ENCODE measurements around the gene THOP1.
A peak's percentile ranks its signal among the peaks of the same experiment; 100 is the strongest.
"Not testable (repeated sequence)": the region's sequence is repeated elsewhere in the genome, so short reads cannot be mapped to it uniquely, and the experiment has no call there.

The THOP1 gene

GRCh38 chr19:2780284-2780683, 5.0 kb upstream of the THOP1 start:
- DNase-seq (ENCODE audit: low read depth in 3 of 3, low spot score in 1 of 3): no peak

GRCh38 chr19:2782329-2782935, 2.9 kb upstream of the THOP1 start:
- DNase-seq (ENCODE audit: low read depth in 3 of 3, low spot score in 1 of 3): no peak

- DNase-seq (ENCODE audit: low read depth in 3 of 3, low spot score in 1 of 3): peak; percentile 91 to 92 (median 91)
Observed at GRCh38 chr19:2782936-2783780, 2.1 kb upstream of the THOP1 start, which contains the start of gene SGTA. TSS of gene SGTA (minus strand) at chr19:2783273. CDS start at chr19:2769068, 14,205 bp downstream.

- DNase-seq (ENCODE audit: low read depth in 3 of 3, low spot score in 1 of 3): no peak
Observed at GRCh38 chr19:2783781-2784145, 1.5 kb upstream of the THOP1 start.

- DNase-seq (ENCODE audit: low read depth in 3 of 3, low spot score in 1 of 3): no peak
Observed at GRCh38 chr19:2787115-2787514, 1.8 kb downstream of the THOP1 start.

DNA sequence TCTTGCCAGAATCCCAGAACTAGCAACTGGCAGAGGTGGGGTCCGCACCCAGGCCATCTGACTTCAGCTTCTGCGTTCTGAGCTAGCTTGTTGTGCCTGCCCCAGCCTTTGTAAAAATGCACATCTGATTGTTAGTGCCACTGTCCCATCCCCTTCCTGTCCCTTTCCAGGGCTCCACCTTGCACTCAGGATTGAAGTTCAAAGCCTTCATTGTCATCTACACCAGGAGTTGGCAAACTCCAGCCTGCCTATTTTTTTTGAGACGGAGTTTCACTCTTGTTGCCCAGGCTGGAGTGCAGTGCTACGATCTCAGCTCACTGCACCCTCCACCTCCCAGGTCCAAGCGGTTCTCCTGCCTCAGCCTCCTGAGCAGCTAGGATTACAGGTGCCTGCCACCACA, 2.9 kb downstream of the THOP1 start:
- no peak for DNase-seq (ENCODE audit: low read depth in 3 of 3, low spot score in 1 of 3)

DNA sequence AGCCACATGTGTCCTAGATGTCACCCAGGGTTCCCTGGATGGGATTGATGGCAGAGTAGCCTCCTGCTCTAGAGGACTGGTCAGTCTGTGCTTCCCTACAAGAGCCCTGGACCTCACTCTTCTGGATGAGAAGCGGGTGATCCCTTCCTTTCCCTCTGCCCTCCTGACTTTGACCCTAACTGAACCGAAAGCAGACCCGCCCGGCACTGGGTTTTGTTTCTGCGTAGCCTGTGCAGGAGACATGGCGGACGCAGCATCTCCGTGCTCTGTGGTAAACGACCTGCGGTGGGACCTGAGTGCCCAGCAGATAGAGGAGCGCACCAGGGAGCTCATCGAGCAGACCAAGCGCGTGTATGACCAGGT, 4.9 kb downstream of the THOP1 start:
- no peak for DNase-seq (ENCODE audit: low read depth in 3 of 3, low spot score in 1 of 3)

DNA sequence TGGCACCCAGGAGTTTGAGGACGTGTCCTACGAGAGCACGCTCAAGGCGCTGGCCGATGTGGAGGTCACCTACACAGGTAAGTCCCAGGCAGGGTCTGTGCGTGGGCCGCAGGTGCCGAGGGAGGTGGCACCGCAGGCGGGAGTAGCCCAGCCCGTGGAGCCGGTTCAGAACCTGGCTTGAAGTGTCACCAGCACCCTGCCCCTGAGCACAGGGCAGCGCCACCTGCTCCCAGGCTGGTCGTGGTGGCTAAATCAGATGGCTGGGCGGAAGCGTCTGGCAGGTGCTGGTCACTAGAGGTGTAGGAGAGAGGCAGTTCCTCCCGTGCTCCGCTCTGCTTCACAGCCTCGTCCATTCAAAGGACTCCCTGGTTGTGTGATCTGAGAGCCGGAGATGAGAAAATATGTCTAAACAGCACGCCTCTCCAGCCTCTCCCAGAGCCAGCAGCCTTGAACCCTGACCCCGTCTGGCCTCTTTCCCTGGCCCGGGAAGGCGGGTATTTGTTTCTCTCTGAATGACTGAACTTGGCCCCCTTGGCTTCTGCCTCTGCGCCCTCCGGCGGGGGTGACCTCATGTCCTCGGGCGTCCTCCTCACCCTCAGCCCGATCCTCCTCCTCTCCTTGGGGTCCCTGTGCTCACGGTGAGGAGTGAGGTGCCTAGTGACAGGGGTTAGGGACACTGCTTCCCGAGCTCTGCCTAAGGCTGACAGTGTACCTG, 5.4 kb downstream of the THOP1 start:
- DNase-seq (ENCODE audit: low read depth in 3 of 3, low spot score in 1 of 3): no peak

- no peak for DNase-seq (ENCODE audit: low read depth in 3 of 3, low spot score in 1 of 3)
Observed at GRCh38 chr19:2791440-2791839, 6.1 kb downstream of the THOP1 start.

GRCh38 chr19:2791876-2792275, 6.6 kb downstream of the THOP1 start:
- no peak for DNase-seq (ENCODE audit: low read depth in 3 of 3, low spot score in 1 of 3)

DNA sequence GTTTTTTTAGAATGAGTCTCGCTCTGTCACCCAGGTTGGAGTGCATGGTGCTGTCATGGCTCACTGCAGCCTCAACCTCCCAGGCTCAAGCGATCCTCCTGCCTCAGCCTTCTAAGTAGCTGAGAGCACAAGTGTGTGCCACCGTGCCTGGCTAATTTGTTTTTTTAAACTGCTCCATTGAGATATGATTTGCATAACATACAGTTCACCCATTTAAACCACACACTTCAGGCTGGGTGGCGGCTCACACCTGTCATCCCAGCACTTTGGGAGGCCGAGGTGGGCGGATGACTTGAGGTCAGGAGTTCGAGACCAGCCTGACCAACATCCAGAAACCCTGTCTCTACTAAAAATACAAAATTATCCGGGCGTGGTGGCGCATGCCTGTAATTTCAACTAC, 7.4 kb downstream of the THOP1 start:
- DNase-seq (ENCODE audit: low read depth in 3 of 3, low spot score in 1 of 3): not testable (repeated sequence)

DNA sequence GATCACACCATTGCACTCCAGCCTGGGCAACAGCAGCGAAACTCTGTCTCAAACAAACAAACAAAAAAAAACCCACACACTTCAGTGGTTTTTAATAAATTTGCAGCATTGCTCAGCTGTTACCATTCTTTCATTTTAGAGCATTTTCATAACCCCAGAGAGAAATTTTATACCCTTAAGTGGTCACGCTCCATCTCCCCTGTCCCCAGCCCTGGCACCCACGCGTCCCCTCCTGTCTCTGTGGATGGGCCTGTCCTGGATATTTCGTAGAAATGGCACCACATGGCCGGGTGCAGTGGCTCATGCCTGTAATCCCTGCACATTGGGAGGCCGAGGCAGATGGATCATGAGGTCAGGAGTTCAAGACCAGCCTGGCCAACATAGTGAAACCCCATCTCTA, 7.8 kb downstream of the THOP1 start:
- DNase-seq (ENCODE audit: low read depth in 3 of 3, low spot score in 1 of 3): no peak

DNA sequence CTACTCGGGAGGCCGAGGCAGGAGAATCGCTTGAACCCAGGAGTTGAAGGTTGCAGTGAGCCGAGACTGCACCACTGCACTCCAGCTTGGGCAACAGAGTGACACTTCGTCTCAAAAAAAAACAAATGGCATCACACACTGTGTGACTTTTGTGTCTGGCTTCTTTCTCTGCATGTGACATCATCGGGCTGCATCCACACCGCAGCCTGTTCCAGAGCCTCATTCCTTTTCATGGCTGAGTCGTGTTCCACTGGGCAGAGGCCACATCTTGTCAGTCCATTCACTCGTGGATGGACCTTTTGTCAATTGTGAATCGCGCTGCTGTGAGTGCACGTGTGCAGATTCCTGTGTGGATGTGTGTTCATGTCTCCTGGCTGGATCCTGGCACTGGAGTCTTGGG, 8.3 kb downstream of the THOP1 start:
- DNase-seq (ENCODE audit: low read depth in 3 of 3, low spot score in 1 of 3): no peak

DNA sequence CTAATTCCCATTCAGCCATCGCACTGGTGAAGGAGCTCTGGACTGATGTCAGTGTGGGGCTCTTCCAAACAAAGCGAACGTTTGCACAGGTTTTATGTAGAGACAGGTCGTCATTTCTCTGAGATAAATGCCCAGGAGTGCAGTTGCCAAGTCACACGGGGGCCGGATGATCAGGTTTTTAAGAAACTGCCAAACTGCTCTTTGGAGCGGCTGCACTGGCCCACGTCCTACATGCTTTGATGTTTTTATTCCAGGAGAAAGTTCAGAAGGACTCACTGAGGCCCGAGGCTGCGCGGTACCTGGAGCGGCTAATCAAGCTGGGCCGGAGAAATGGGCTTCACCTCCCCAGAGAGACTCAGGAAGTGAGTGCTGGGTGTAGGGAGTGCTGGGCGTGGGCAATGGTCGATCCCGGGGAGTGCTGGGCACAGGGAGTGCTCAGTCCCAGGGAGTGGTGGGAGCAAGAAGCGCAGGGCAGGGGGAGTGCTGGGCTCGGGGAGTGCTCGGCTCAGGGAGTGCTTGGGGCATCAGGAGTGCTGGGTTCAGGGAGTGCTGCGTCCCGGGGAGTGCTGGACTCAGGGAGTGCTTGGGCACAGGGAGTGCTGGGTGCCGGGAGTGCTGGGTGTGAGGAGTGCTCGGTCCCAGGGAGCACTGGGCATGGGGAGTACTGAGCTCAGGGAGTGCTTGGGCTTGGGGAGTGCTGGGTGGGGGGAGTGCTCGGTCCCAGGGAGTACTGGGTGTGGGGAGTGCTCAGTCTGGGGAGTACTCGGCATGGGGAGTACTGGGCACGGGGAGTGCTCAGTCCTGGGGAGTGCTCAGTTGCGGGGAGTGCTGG, 10.7 kb downstream of the THOP1 start:
- DNase-seq (ENCODE audit: low read depth in 3 of 3, low spot score in 1 of 3): no peak

DNA sequence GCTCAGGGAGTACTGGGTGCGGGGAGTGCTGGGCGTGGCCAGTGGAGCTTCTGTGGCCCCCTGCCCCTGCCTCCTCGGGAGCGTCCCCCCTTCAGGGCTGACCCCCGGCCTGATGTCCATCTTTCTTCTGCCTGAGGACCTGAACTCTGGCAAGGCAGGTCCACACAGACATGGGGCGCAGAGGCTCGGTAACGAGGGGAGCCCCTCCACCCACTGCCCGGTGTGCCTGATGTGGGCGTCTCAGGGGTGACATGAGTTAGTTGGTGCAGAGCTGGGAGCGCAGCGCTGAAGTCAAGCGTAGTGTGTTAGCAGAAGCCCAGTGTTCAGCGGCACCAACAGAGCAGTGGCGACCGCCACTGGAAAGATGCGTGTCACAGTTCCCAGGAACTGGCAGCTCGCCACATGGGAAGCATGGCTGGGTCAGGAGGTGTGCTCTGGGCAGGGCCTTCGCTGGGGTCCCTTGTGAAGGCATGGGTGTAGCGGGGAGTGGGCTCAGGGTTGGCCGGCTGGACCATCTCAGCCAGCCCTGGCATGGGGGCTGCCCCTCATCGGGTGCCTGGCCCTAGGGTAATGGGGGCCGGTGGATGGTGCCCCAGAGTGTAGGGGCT, 11.5 kb downstream of the THOP1 start:
- no peak for DNase-seq (ENCODE audit: low read depth in 3 of 3, low spot score in 1 of 3)

DNA sequence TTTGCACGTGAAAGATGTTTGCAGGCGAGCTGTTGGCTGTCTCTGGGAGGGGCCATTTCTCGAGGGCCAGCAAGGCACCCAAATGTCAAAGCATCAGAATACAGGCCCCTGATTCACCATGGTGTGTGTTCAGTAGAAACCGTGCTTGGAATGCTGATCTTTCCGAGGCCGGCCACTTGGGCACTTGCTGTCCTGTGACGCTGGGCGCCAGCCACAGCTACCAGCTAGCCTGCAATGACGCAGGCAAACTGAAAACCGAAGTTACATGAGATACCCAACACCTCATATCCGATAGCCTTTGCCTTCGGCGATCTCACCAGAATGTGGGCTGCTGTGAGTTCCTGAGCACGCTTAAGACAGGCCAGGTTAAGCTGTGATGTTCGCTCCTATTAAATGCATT, 12.0 kb downstream of the THOP1 start:
- no peak for DNase-seq (ENCODE audit: low read depth in 3 of 3, low spot score in 1 of 3)

GRCh38 chr19:2798158-2798685, 12.9 kb downstream of the THOP1 start:
- no peak for DNase-seq (ENCODE audit: low read depth in 3 of 3, low spot score in 1 of 3)

DNA sequence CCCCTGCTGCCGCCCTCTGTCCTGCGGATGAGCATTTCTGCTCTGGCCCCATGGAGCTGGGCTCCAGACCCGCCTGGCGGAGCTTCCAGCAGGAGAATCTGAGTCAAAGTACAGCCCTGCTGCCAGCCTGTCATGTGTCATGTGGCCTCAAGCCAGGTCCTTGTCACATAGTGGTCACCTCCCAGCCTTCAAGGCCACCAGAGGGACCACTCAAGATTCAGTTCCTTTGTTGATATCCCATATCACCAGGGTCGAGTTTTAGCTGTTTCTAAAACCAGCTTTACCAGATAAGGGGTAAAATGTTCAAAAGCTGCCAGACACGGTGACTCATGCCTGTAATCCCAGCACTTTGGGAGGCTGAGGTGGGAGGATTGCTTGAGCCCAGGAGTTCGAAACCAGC, 13.4 kb downstream of the THOP1 start:
- no peak for DNase-seq (ENCODE audit: low read depth in 3 of 3, low spot score in 1 of 3)

- DNase-seq (ENCODE audit: low read depth in 3 of 3, low spot score in 1 of 3): no peak
Observed at GRCh38 chr19:2799273-2800020, 14.1 kb downstream of the THOP1 start.

DNA sequence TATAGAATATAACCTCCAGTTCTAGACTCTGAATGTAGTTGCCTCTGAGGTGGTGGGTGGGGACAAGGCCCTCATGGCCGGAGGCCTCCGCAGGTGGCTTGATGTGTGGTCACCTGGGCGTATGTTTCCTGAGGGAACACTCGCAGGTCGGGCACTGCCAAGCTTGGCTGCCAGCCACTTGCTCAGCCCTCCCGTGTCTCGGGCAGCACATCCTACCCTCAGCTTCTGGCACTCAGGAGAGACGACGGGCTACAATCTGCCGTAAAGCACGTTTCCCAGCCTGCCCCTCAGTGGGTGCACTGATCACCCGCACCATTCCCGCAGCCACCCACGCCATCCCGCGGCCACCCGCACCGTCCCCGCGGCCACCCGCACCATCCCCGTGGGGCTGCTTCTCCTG, 15.2 kb downstream of the THOP1 start:
- DNase-seq (ENCODE audit: low read depth in 3 of 3, low spot score in 1 of 3): no peak
